SK-N-MC (cell line): ENCODE measurements around the gene MMGT1.

ENCODE experiments used
- EZH2 ChIP-seq: fragments of 200-600 bp; sonication (generic); IDR thresholded peaks from one replicate; pipeline ENCODE4 v1.6.1; 2017; ENCODE audit warnings: antibody characterized with exemption
- FOXP2 ChIP-seq: optimal IDR thresholded peaks from 2 replicates; pipeline ENCODE3; 2011; ENCODE audit warnings: mild to moderate bottlenecking, moderate library complexity; ENCODE audit not compliant: insufficient read depth; ENCODE audit errors: extremely low read length, control extremely low read depth
- POLR2AphosphoS5 ChIP-seq: IDR thresholded peaks from 2 replicates; pipeline ENCODE4 v1.6.1; 2012; ENCODE audit warnings: mild to moderate bottlenecking, low read depth, low read length, borderline replicate concordance

GRCh38 chrX:135974279-135974856 lies 580 bp upstream of the MMGT1 start:
- TF ChIP-seq POLR2AphosphoS5, result no peak
- TF ChIP-seq EZH2, result no peak
- TF ChIP-seq FOXP2, result no peak
